OCI-LY7 (cell line): ENCODE data around the gene SLC35F1.

ENCODE experiments used
- EZH2phosphoT487 ChIP-seq: fragments of 200-600 bp; sonication (generic); IDR thresholded peaks from 2 replicates; pipeline ENCODE4 v1.6.1; 2018; ENCODE audit warnings: low read depth, borderline replicate concordance, mild to moderate bottlenecking, mixed run types, antibody characterized with exemption, low read length, moderate library complexity, mixed read lengths
- TF ChIP-seq, protein P1 (sequence below): fragments of 200-600 bp; sonication (generic); conservative IDR thresholded peaks from 2 replicates; pipeline ENCODE4 v1.5.1; 2014; ENCODE audit warnings: mild to moderate bottlenecking, antibody characterized with exemption, low read length, moderate library complexity, mixed read lengths

- TF ChIP-seq, protein P1, sequence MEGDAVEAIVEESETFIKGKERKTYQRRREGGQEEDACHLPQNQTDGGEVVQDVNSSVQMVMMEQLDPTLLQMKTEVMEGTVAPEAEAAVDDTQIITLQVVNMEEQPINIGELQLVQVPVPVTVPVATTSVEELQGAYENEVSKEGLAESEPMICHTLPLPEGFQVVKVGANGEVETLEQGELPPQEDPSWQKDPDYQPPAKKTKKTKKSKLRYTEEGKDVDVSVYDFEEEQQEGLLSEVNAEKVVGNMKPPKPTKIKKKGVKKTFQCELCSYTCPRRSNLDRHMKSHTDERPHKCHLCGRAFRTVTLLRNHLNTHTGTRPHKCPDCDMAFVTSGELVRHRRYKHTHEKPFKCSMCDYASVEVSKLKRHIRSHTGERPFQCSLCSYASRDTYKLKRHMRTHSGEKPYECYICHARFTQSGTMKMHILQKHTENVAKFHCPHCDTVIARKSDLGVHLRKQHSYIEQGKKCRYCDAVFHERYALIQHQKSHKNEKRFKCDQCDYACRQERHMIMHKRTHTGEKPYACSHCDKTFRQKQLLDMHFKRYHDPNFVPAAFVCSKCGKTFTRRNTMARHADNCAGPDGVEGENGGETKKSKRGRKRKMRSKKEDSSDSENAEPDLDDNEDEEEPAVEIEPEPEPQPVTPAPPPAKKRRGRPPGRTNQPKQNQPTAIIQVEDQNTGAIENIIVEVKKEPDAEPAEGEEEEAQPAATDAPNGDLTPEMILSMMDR = no peak
- no peak for TF ChIP-seq EZH2phosphoT487
Measured at GRCh38 chr6:118206221-118206620, 299.2 kb downstream of the SLC35F1 start.
